PC-9 (cell line): ENCODE results near the gene CCDC134. TPM values are rescaled to one million over a fixed set of nuclear protein-coding genes. Genes with fewer than 3 reads are reported as not detected.

ENCODE experiments used
- BruUV-seq: library from RNA; stranded (reverse); fragments of 400-500 nt; replicated peaks from 2 replicates; lab custom pipeline; 2021; lab: Mats Ljungman, UMichigan
- CTCF ChIA-PET: fragments of 300-600 bp; sonication (Branson Sonifier 250); formaldehyde crosslinking; loops from one replicate; lab custom pipeline; 2022; ENCODE audit warnings: antibody characterized with exemption; lab: Charles Lee
- POLR2A ChIA-PET: fragments of 300-600 bp; sonication (Branson Sonifier 250); formaldehyde crosslinking; loops from one replicate; lab custom pipeline; 2022; ENCODE audit warnings: antibody characterized with exemption; ENCODE audit not compliant: unreplicated experiment; lab: Charles Lee
- DNase-seq, 2 experiments: peaks; one replicate each; pipeline versions ENCODE4 v3.0.0 to v3.0.0-alpha.2; 2015 to 2022; ENCODE audit warnings: mixed read lengths in 1 of 2
- H2AFZ ChIP-seq: fragments of 200-600 bp; sonication (generic); 2 replicates; pipeline ENCODE4 v1.8.1; 2017; ENCODE audit warnings: antibody characterized with exemption
- H3F3A ChIP-seq: fragments of 200-600 bp; sonication (generic); 2 replicates; pipeline ENCODE4 v1.8.1; 2017; ENCODE audit warnings: antibody characterized with exemption, mild to moderate bottlenecking, low read depth; ENCODE audit not compliant: insufficient read depth
- H3K27ac ChIP-seq: fragments of 200-600 bp; sonication (generic); 2 replicates; pipeline ENCODE4 v1.6.1; 2016; ENCODE audit warnings: mixed run types
- H3K27me3 ChIP-seq: fragments of 200-600 bp; sonication (generic); 2 replicates; pipeline ENCODE4 v1.6.1; 2016; ENCODE audit warnings: low read depth, mixed run types; ENCODE audit not compliant: insufficient read depth
- H3K36me3 ChIP-seq: fragments of 200-600 bp; sonication (generic); 2 replicates; pipeline ENCODE4 v1.6.1; 2016; ENCODE audit warnings: low read depth, mixed run types
- H3K4me1 ChIP-seq: fragments of 200-600 bp; sonication (generic); replicated peaks from 2 replicates; pipeline ENCODE4 v1.6.1; 2016; ENCODE audit warnings: mixed run types; ENCODE audit not compliant: insufficient read depth
- H3K4me2 ChIP-seq: fragments of 200-600 bp; sonication (generic); 2 replicates; pipeline ENCODE4 v1.6.1; 2017; ENCODE audit warnings: mixed run types
- H3K4me3 ChIP-seq: fragments of 200-600 bp; sonication (generic); 2 replicates; pipeline ENCODE4 v1.6.1; 2016; ENCODE audit warnings: mixed run types
- H3K79me2 ChIP-seq: fragments of 200-600 bp; sonication (generic); 2 replicates; pipeline ENCODE4 v1.6.1; 2017; ENCODE audit warnings: low read depth, mixed run types
- H3K9me2 ChIP-seq: fragments of 200-600 bp; sonication (generic); 2 replicates; pipeline ENCODE4 v1.8.1; 2017; ENCODE audit warnings: mild to moderate bottlenecking; ENCODE audit not compliant: insufficient read depth
- H3K9me3 ChIP-seq: fragments of 200-600 bp; sonication (generic); 2 replicates; pipeline ENCODE4 v1.8.1; 2016; ENCODE audit warnings: low read depth; ENCODE audit not compliant: insufficient read depth
- H4K20me1 ChIP-seq: fragments of 200-600 bp; sonication (generic); 2 replicates; pipeline ENCODE4 v1.8.1; 2017; ENCODE audit not compliant: insufficient read depth
- CTCF ChIP-seq: fragments of 200-600 bp; sonication (generic); conservative IDR thresholded peaks from 2 replicates; pipeline ENCODE4 v1.6.1; 2017; ENCODE audit warnings: mixed run types, antibody characterized with exemption, mild to moderate bottlenecking, moderate library complexity
- EZH2 ChIP-seq: fragments of 200-600 bp; sonication (generic); IDR thresholded peaks from 2 replicates; pipeline ENCODE4 v1.8.0; 2017; ENCODE audit warnings: antibody characterized with exemption, low read depth
- intact Hi-C: fragments of 100-400 bp; cut with micrococcal nuclease; formaldehyde crosslinking; loops from one replicate; pipeline ENCODE4 v1.10.0; 2022; ENCODE audit not compliant: unreplicated experiment
- total RNA-seq: library from RNA; stranded (reverse); gene quantifications from 2 replicates; pipeline ENCODE4 v1.2.3, GENCODE V29; 2021

CCDC134 gene
- total RNA-seq, 1 experiment from 2014 or later: 29.0 TPM

GRCh38 chr22:41875531-41876270 lies 75.2 kb downstream of the CCDC134 start:
- no peak overlapping the region for H2AFZ ChIP-seq
- no peak overlapping the region for H3K27ac ChIP-seq
- H3K79me2 ChIP-seq: no peaks in the 10 kb centered on the region
- no peaks in the 10 kb centered on the region for H3K9me3 ChIP-seq
- BruUV-seq: no TSS peak
- POLR2A ChIA-PET: no interaction called here
- no peaks in the 10 kb centered on the region for H3K27me3 ChIP-seq
- intact Hi-C loops: no loop called here
- H3F3A ChIP-seq: no peaks in the 10 kb centered on the region
- no peak overlapping the region for H3K4me2 ChIP-seq
- H3K9me2 ChIP-seq: no peaks in the 10 kb centered on the region
- peaks cover 8% of the 10 kb centered on the region for H4K20me1 ChIP-seq
- H3K4me1 ChIP-seq: no peaks in the 10 kb centered on the region
- DNase-seq: no peak
- CTCF ChIA-PET: no interaction called here
- H3K36me3 ChIP-seq: peaks cover 55% of the 10 kb centered on the region
- no peak overlapping the region for H3K4me3 ChIP-seq
- TF ChIP-seq CTCF (no peak), EZH2 (no peak)

Other genes with a start within 250 kb of the CCDC134 start
- gene CSDC2, start 239.7 kb upstream of the CCDC134 start, total RNA-seq: 0.13 TPM in 1 of 2 replicates, not detected in the other
- 49.3 and 53.1 TPM in 2 replicates for gene PMM1, start 210.8 kb upstream of the CCDC134 start, total RNA-seq
- gene DESI1, start 179.6 kb upstream of the CCDC134 start, total RNA-seq: 38.8 and 52.7 TPM in 2 replicates
- 386 and 486 TPM in 2 replicates for gene XRCC6, start 179.4 kb upstream of the CCDC134 start, total RNA-seq
- 197 and 229 TPM in 2 replicates for gene SNU13, start 111.8 kb upstream of the CCDC134 start, total RNA-seq
- gene MEI1, start 101.2 kb upstream of the CCDC134 start, total RNA-seq: 0.55 and 0.61 TPM in 2 replicates
- 163 and 196 TPM in 2 replicates for gene SREBF2, start 32.4 kb downstream of the CCDC134 start, total RNA-seq
- gene SHISA8, start 114.4 kb downstream of the CCDC134 start, total RNA-seq: 2.3 and 4.3 TPM in 2 replicates
- 2.7 and 4.0 TPM in 2 replicates for gene TNFRSF13C, start 126.1 kb downstream of the CCDC134 start, total RNA-seq
- gene CENPM, start 146.5 kb downstream of the CCDC134 start, total RNA-seq: 42.0 and 53.8 TPM in 2 replicates
- 1.2 and 1.5 TPM in 2 replicates for gene SEPTIN3, start 168.8 kb downstream of the CCDC134 start, total RNA-seq
- 7.1 and 12.2 TPM in 2 replicates for gene WBP2NL, start 198.1 kb downstream of the CCDC134 start, total RNA-seq